GM19025 (cell line): ENCODE results near the gene NT5DC3.

Experiments
- ATAC-seq: cut with Tn5 transposase; IDR thresholded peaks from one replicate; pipeline ENCODE4 v1.9.1; 2021; ENCODE audit warnings: mild to moderate bottlenecking, low read depth, moderate library complexity; ENCODE audit not compliant: unreplicated experiment

Gene NT5DC3

GRCh38 chr12:103758310-103759089 is 82.5 kb downstream of the NT5DC3 start:
- ATAC-seq: no peak

DNA sequence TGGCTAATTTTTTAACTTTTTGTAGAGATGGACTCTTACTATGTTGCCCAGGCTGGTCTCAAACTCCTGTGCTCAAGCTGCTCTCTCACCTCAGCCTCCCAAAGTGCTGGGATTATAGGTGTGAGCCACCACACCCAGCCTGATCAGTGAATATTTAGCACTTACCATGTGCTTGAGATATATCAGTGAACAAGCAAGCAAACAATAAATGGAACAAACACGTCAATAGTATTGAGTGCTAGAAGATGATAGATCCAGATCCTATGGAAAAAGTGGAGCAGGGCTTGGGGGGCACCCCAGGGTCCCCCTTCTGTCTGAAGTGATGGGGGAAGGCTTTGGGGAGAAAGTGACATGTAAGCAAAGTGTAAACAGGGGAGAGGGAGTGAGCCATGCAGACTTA is 83.8 kb downstream of the NT5DC3 start:
- no peak for ATAC-seq

- ATAC-seq: no peak
Observed at GRCh38 chr12:103756443-103756842, 84.6 kb downstream of the NT5DC3 start.

DNA sequence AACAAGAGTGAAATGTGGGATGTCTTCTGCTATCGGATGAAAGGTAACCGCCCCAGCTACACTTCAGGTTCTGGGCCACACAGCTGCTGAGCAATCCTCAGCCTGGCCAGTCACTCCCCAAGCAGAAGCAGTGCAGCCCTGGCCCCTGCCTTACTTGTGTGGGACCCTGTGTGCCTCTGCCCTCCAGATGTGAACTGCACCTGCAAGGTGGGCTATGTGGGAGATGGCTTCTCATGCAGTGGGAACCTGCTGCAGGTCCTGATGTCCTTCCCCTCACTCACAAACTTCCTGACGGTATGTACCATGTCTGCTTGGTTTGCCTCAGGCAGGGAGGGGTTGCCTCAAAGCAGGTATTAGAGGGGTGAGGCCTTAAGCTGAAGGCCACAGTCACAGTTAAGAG is 85.6 kb downstream of the NT5DC3 start:
- no peak for ATAC-seq

DNA sequence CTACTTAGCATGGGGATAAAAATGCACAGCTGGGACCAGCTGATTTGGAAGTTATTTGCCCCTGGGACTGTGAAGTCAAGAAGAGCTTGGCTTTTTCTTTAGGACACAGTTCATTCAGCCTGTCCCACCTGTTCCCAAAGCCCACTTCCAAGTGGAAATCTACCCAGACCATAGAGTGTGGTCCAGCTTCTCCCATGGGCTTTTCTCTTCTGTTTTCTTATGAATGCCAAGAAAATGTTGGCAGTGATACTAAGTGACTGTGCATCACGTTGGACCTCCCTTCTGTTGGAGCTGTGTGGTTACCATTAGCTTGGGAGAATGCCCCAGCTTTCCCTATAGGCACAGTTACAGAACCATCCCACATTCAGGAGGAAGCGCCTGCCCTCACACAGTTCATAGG is 89.4 kb downstream of the NT5DC3 start:
- ATAC-seq: no peak

DNA sequence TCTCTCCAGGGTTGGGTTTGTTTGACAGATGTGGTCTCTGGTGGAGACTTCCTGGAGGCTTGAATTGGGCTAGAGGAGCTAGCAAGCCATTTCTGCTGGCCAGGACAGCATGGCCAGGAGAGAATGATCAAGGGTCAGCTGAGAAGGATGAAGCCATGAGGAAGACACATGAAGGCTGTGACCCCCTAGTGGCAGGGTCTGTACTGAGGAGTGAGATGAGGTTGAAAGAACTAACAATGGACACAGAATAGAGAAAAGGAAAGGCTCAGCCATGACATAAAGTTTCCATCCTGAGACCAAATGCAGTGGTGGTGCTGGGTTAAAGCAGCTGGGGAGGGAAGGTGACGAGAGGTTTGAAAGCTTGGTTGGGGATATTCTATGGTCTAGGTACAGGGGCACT is 89.9 kb downstream of the NT5DC3 start:
- ATAC-seq: no peak

DNA sequence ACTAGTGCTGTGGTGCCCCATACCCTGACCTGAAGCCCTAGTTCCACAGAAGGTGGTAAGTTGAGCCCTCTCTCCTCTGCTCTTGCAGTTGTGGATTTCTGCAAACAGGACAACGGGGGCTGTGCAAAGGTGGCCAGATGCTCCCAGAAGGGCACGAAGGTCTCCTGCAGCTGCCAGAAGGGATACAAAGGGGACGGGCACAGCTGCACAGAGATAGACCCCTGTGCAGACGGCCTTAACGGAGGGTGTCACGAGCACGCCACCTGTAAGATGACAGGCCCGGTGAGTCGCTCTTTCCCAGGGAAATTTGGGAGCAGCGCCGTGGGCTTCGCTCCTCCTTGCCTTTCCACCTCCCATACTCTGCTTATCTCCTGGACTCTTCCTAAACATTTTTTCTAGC is 92.2 kb downstream of the NT5DC3 start:
- ATAC-seq: no peak

DNA sequence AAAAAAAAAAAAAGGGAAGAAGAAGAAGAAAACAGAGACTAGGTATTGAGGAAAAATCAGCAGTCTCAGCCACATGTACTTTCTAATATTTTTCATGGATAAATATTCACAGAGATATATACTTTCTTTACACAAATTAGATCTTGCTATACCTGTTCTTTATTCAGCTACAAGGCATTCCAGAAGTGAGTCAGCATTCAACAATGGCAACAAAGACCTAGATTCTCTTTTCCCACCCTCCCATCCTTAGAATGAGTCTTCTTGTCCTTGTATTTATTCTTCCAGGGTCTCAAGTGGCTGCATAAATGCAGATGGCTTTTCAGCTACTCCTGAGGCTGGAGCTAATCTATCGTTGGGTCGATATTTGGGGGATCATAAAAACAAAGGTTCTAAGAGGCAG is 93.0 kb downstream of the NT5DC3 start:
- ATAC-seq: no peak

GRCh38 chr12:103745962-103746361 is 95.1 kb downstream of the NT5DC3 start:
- ATAC-seq: no peak

GRCh38 chr12:103743788-103744187 is 97.2 kb downstream of the NT5DC3 start:
- no peak for ATAC-seq

GRCh38 chr12:103742349-103742932 is 98.6 kb downstream of the NT5DC3 start:
- no peak for ATAC-seq

- ATAC-seq: no peak
Observed at GRCh38 chr12:103737881-103738280, 103.2 kb downstream of the NT5DC3 start.

GRCh38 chr12:103736572-103736971 is 104.5 kb downstream of the NT5DC3 start:
- ATAC-seq: no peak

DNA sequence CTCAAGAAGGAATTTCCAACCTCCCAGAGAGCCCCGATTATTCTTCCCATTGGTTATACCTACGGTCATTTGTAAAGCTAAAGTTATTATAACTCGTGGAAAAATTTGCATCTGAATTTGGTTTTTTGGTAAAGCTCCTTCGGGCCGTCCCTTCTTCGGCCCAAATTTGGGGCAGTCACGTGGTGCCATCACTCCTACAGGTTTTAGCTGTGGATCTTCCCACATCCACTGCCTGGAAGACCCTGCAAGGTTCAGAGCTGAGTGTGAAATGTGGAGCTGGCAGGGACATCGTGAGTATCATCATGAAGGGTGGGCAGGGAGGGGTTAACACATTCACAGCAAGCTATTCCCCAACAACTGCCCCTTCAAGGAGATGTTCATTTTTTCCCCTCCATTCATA is 105.7 kb downstream of the NT5DC3 start:
- no peak for ATAC-seq

GRCh38 chr12:103734863-103735262 is 106.2 kb downstream of the NT5DC3 start:
- no peak for ATAC-seq

- ATAC-seq: no peak
Observed at GRCh38 chr12:103731539-103731938, 109.5 kb downstream of the NT5DC3 start.

DNA sequence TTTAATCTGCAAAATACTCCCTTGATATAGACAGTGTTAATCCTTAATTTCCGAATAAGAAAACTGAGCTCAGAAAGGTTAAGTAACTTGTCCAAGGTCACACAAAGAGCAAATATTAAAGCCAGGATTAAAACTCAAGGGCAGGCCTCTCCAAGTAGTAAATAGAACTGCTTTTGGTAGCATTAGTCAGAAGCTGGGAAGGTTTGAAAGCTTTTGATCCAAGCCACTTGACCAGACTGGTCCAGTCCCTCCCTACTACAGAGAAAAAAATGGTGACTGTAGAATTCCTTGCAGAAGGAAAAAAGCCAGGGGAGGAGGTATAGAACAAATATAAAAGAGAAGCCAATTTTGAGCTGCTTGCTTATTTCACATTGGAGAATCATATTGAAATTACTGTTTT is 111.5 kb downstream of the NT5DC3 start:
- ATAC-seq: no peak

DNA sequence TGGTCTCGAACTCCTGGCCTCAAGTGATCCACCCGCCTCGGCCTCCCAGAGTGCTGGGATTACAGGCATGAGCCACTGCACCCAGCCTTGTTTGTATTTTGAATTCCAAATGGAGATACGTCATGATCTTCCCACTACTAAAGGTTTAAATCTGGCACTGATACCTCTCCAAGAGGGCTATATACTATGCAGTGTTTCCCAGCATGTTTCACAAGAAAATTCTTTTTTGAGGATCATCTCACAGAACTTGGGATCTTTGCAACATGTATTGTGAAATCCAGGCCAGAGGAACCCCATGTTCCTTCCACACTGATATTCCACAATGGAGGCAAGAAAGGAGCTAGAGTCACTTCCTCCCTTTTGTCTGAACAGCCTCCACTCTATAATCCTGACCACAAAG is 112.7 kb downstream of the NT5DC3 start:
- ATAC-seq: no peak

GRCh38 chr12:103727638-103728037 is 113.4 kb downstream of the NT5DC3 start:
- no peak for ATAC-seq

- ATAC-seq: no peak
Observed at GRCh38 chr12:103725398-103725797, 115.6 kb downstream of the NT5DC3 start.
